Measurements from ENCODE around the gene FBXO3. TPM values are rescaled to one million over a fixed set of nuclear protein-coding genes. Genes with fewer than 3 reads are reported as not detected.

Gene FBXO3
- total and polyA plus RNA-seq, 2 of the 8 experiments (the other 6 are each of a cell fraction or from before 2014, with no cell fraction given): 15.9 to 25.7 TPM

GRCh38 chr11:33753304-33753967 lies 20.9 kb downstream of the FBXO3 start:
- no peaks in the 10 kb centered on the region for H3K27me3 ChIP-seq (replicated peaks in 1 of 4; ENCODE audit: control insufficient read depth in 3 of 4, extremely low read depth in 1 of 4, insufficient read depth in 3 of 4, low read length in 3 of 4)
- no peaks in the 10 kb centered on the region for H3K23me2 ChIP-seq (ENCODE audit: low read depth, low read length)
- no peak overlapping the region for H3K9ac ChIP-seq (replicated peaks in 1 of 4; ENCODE audit: extremely low read depth in 1 of 4, low read depth in 3 of 4, low read length in 3 of 4)
- no peak overlapping the region for H2BK20ac ChIP-seq (ENCODE audit: low read length)
- no peak overlapping the region for H4K8ac ChIP-seq (ENCODE audit: extremely low read depth, insufficient read depth, low read length)
- no peak overlapping the region for H3K4me3 ChIP-seq (ENCODE audit: extremely low read depth in 1 of 4, insufficient read depth in 2 of 4, low read depth in 3 of 4, low read length in 4 of 4)
- no peak overlapping the region for H3K23ac ChIP-seq (ENCODE audit: insufficient read length)
- no peak overlapping the region for H3K27ac ChIP-seq (ENCODE audit: low read depth, low read length)
- H4K20me1 ChIP-seq (replicated peaks in 1 of 2; ENCODE audit: control insufficient read depth in 1 of 2, insufficient read depth in 2 of 2, low read length in 2 of 2): no peaks in the 10 kb centered on the region
- no peak overlapping the region for H2BK5ac ChIP-seq (ENCODE audit: low read depth, low read length)
- H2BK12ac ChIP-seq (ENCODE audit: low read depth, low read length): no peak overlapping the region
- TF ChIP-seq POLR2A (IDR thresholded peaks at IDR 0.05; ENCODE audit: control extremely low read depth in 1 of 2, low read depth in 2 of 2, low read length in 2 of 2): no peak
- TF ChIP-seq GABPA (IDR thresholded peaks at IDR 0.05; ENCODE audit: borderline replicate concordance, insufficient read depth, low read length): no peak
- TF ChIP-seq SIX5 (IDR thresholded peaks at IDR 0.05; ENCODE audit: low read depth, low read length): no peak
- no peak for TF ChIP-seq ZNF274 (IDR thresholded peaks at IDR 0.05; ENCODE audit: borderline replicate concordance, extremely low read depth, low read length)
- no peak for TF ChIP-seq RXRA (IDR thresholded peaks at IDR 0.05; ENCODE audit: insufficient read depth, low read depth, low read length)
- TF ChIP-seq BCL11A (IDR thresholded peaks at IDR 0.05; ENCODE audit: low read depth in 2 of 2, low read length in 2 of 2): no peak
- no peak for TF ChIP-seq CTBP2 (IDR thresholded peaks at IDR 0.05; ENCODE audit: borderline replicate concordance, insufficient read depth, insufficient read length, low read length)
- TF ChIP-seq SIN3A (conservative IDR thresholded peaks at IDR 0.05 in 1 of 2, IDR thresholded peaks at IDR 0.05 in 1 of 2; ENCODE audit: low read depth in 1 of 2, low read length in 2 of 2): no peak
- no peak for TF ChIP-seq SP1 (IDR thresholded peaks at IDR 0.05; ENCODE audit: low read depth, low read length)
- no peak for TF ChIP-seq POLR2AphosphoS5 (IDR thresholded peaks at IDR 0.05; ENCODE audit: low read depth, low read length)
- no peaks in the 10 kb centered on the region for H3K79me1 ChIP-seq (ENCODE audit: low read depth, low read length)
- H3K36me3 ChIP-seq (ENCODE audit: control insufficient read depth in 2 of 4, insufficient read depth in 4 of 4, low read length in 3 of 4): peaks cover 3 to 27% (median 3%) of the 10 kb centered on the region in 4 experiments; a peak in 5 of 8 replicates
- H2BK120ac ChIP-seq (replicated peaks; ENCODE audit: low read depth, low read length): no peak overlapping the region
- no peak overlapping the region for H3K18ac ChIP-seq (ENCODE audit: extremely low read depth, low read length)
- no peak overlapping the region for H2AFZ ChIP-seq (ENCODE audit: low read length)
- 63% methylated on average over 4 of the region's 4 CpGs; no CpG with 5 or more reads in 1 of the 2 experiments for WGBS, 2 experiments (ENCODE audit: extremely low coverage in 1 of 2, insufficient coverage in 1 of 2, insufficient read length in 1 of 2, insufficient replicate concordance in 2 of 2, low coverage in 1 of 2, low lambda C conversion rate in 2 of 2, missing lambda C conversion rate in 1 of 2)
- H3K79me2 ChIP-seq (ENCODE audit: control insufficient read depth in 1 of 2, insufficient read depth in 2 of 2, low read length in 2 of 2): no peaks in the 10 kb centered on the region
- no peak overlapping the region for H3K14ac ChIP-seq (ENCODE audit: insufficient read length)
- POLR2A ChIA-PET (ENCODE audit: partially characterized antibody): no interaction called here
- no peak overlapping the region for H3K4ac ChIP-seq (replicated peaks; ENCODE audit: insufficient read length, low read depth, low read length)
- H3K56ac ChIP-seq (replicated peaks; ENCODE audit: insufficient read length, low read depth, low read length): no peak overlapping the region
- H2AK5ac ChIP-seq (ENCODE audit: low read depth, low read length): no peak overlapping the region
- H2BK15ac ChIP-seq (ENCODE audit: low read length): no peak overlapping the region
- no peaks in the 10 kb centered on the region for H3K4me1 ChIP-seq (replicated peaks in 1 of 4; ENCODE audit: control insufficient read depth in 3 of 4, insufficient read depth in 4 of 4, low read length in 3 of 4)
- no peak for FAIRE-seq
- H3K9me3 ChIP-seq (ENCODE audit: insufficient read depth in 2 of 2, low read depth in 1 of 2, low read length in 1 of 2): no peaks in the 10 kb centered on the region
- no peak overlapping the region for H4K5ac ChIP-seq (ENCODE audit: insufficient read length, low read depth, low read length)
- CTCF ChIA-PET (ENCODE audit: partially characterized antibody): interaction anchor here (1.1 kb wide), 1 partner anchor 11 kb away, joined by 3 read pairs; no protein-coding TSS in a partner anchor
- no peak overlapping the region for H4K91ac ChIP-seq (replicated peaks; ENCODE audit: insufficient read length, low read length)
- DNase-seq (ENCODE audit: low read depth in 1 of 2, low spot score in 2 of 2): no peak
- no peak overlapping the region for H3K4me2 ChIP-seq (ENCODE audit: insufficient read depth in 1 of 2, low read depth in 2 of 2, low read length in 2 of 2)

All from H1 (cell line).